Stomach (tissue), 4 donors: Measurements from ENCODE around the gene ALG5.

ENCODE experiments used
- CTCF ChIP-seq, 7 experiments: fragments of 450-650 bp in 4 of 7; fragments of 200-600 bp in 3 of 7; sonication (generic) in 3 of 7; IDR thresholded peaks; one replicate each; pipeline ENCODE4 v1.5.1; 2016 to 2019; ENCODE audit warnings: antibody characterized with exemption in 7 of 7, control low read depth in 2 of 7, mild to moderate bottlenecking in 1 of 7
- EP300 ChIP-seq: sonication (generic); formaldehyde crosslinking; IDR thresholded peaks from one replicate; pipeline ENCODE4 v1.6.1; 2017; ENCODE audit warnings: antibody characterized with exemption
- POLR2A ChIP-seq, 4 donors: fragments of 450-650 bp; IDR thresholded peaks; one replicate each; pipeline ENCODE4 v1.6.1; 2016; ENCODE audit warnings: antibody characterized with exemption in 4 of 4, control low read depth in 2 of 4, mild to moderate bottlenecking in 1 of 4, moderate library complexity in 1 of 4
- POLR2AphosphoS5 ChIP-seq, 3 donors: sonication (generic); formaldehyde crosslinking; IDR thresholded peaks; one replicate each; pipeline ENCODE4 v1.6.1; 2016; ENCODE audit warnings: antibody characterized with exemption in 3 of 3

GRCh38 chr13:36975172-36975571 is 24.0 kb downstream of the ALG5 start:
- TF ChIP-seq CTCF (IDR thresholded peaks at IDR 0.05), result no peak
- TF ChIP-seq POLR2A (IDR thresholded peaks at IDR 0.05), result no peak
- no peak for TF ChIP-seq POLR2AphosphoS5 (IDR thresholded peaks at IDR 0.05)
- TF ChIP-seq EP300, result no peak
